HEK293T (cell line): Measurements from ENCODE around the gene NAA20.

Source experiments
- CTCF ChIA-PET: fragments of 350-600 bp; formaldehyde crosslinking; extraction: SDS; loops from one replicate; lab custom pipeline; 2021; ENCODE audit warnings: antibody characterized with exemption, inconsistent platforms; lab: Yijun Ruan, JAX
- POLR2A ChIA-PET: fragments of 350-600 bp; formaldehyde crosslinking; extraction: SDS; loops from one replicate; lab custom pipeline; 2020; ENCODE audit warnings: antibody characterized with exemption, inconsistent platforms; lab: Yijun Ruan, JAX
- DNase-seq: peaks from one replicate; pipeline ENCODE4 v3.0.0; 2012; ENCODE audit warnings: mixed read lengths; ENCODE audit errors: extremely low spot score
- ARNT ChIP-seq: fragments of 450-650 bp; IDR thresholded peaks from 2 replicates; pipeline ENCODE4 v1.6.1; 2017; ENCODE audit warnings: mild to moderate bottlenecking
- BHLHE40 ChIP-seq: fragments of 450-650 bp; IDR thresholded peaks from 2 replicates; pipeline ENCODE4 v1.6.1; 2016; ENCODE audit warnings: mild to moderate bottlenecking, moderate library complexity, borderline replicate concordance
- CTBP1 ChIP-seq: fragments of 450-650 bp; IDR thresholded peaks from 2 replicates; pipeline ENCODE4 v1.6.1; 2016; ENCODE audit warnings: borderline replicate concordance
- ELF4 ChIP-seq: fragments of 450-650 bp; IDR thresholded peaks from 2 replicates; pipeline ENCODE4 v1.6.1; 2017; ENCODE audit warnings: antibody characterized with exemption
- FOXA1 ChIP-seq: fragments of 450-650 bp; IDR thresholded peaks from 2 replicates; pipeline ENCODE4 v1.6.1; 2016; ENCODE audit warnings: mild to moderate bottlenecking
- FOXK2 ChIP-seq: fragments of 450-650 bp; IDR thresholded peaks from 2 replicates; pipeline ENCODE4 v1.6.1; 2016; ENCODE audit warnings: mild to moderate bottlenecking
- FOXM1 ChIP-seq: fragments of 450-650 bp; IDR thresholded peaks from 2 replicates; pipeline ENCODE4 v1.6.1; 2017; ENCODE audit warnings: mild to moderate bottlenecking, borderline replicate concordance
- HDGF ChIP-seq: fragments of 450-650 bp; IDR thresholded peaks from 2 replicates; pipeline ENCODE4 v1.6.1; 2017; ENCODE audit warnings: antibody characterized with exemption, borderline replicate concordance
- L3MBTL2 ChIP-seq: fragments of 450-650 bp; conservative IDR thresholded peaks from 2 replicates; pipeline ENCODE4 v1.6.1; 2016; ENCODE audit warnings: mild to moderate bottlenecking
- LEF1 ChIP-seq: fragments of 450-650 bp; IDR thresholded peaks from 2 replicates; pipeline ENCODE4 v1.6.1; 2017; ENCODE audit warnings: mild to moderate bottlenecking, borderline replicate concordance
- NFRKB ChIP-seq: fragments of 450-650 bp; IDR thresholded peaks from 2 replicates; pipeline ENCODE4 v1.6.1; 2016; ENCODE audit warnings: mild to moderate bottlenecking, moderate library complexity
- PKNOX1 ChIP-seq: fragments of 450-650 bp; IDR thresholded peaks from 2 replicates; pipeline ENCODE4 v1.6.1; 2016
- SP1 ChIP-seq: fragments of 450-650 bp; IDR thresholded peaks from 2 replicates; pipeline ENCODE4 v1.6.1; 2017
- SUZ12 ChIP-seq: fragments of 450-650 bp; IDR thresholded peaks from 2 replicates; pipeline ENCODE4 v1.6.1; 2016; ENCODE audit warnings: mild to moderate bottlenecking
- TARDBP ChIP-seq: fragments of 450-650 bp; IDR thresholded peaks from 2 replicates; pipeline ENCODE4 v1.6.1; 2016
- ZNF384 ChIP-seq: fragments of 450-650 bp; IDR thresholded peaks from 2 replicates; pipeline ENCODE4 v1.6.1; 2016

Gene NAA20

GRCh38 chr20:20014659-20015058 is 2.5 kb upstream of the NAA20 start:
- no peak for DNase-seq
- ChIA-PET CTCF (no interaction called here), POLR2A (no interaction called here)
- no peak for TF ChIP-seq SP1
- no peak for TF ChIP-seq FOXA1
- no peak for TF ChIP-seq SUZ12
- no peak for TF ChIP-seq BHLHE40
- no peak for TF ChIP-seq PKNOX1
- TF ChIP-seq ELF4: no peak
- no peak for TF ChIP-seq L3MBTL2
- no peak for TF ChIP-seq NFRKB
- no peak for TF ChIP-seq CTBP1
- TF ChIP-seq HDGF: no peak
- no peak for TF ChIP-seq FOXM1
- no peak for TF ChIP-seq ZNF384
- no peak for TF ChIP-seq LEF1

GRCh38 chr20:20017844-20018185 is 653 bp downstream of the NAA20 start:
- TF ChIP-seq LEF1: no peak
- no peak for TF ChIP-seq SUZ12
- no peak for TF ChIP-seq HDGF
- TF ChIP-seq PKNOX1: no peak
- no peak for TF ChIP-seq SP1
- ChIA-PET CTCF (no interaction called here), POLR2A (interaction anchor here (1.0 to 2.5 kb wide), 5 partner anchors 9 to 260 kb away, joined by 3 to 9 read pairs (median 5); partner anchors contain the start of genes CFAP61, CRNKL1 and RIN2)
- DNase-seq: no peak

DNA sequence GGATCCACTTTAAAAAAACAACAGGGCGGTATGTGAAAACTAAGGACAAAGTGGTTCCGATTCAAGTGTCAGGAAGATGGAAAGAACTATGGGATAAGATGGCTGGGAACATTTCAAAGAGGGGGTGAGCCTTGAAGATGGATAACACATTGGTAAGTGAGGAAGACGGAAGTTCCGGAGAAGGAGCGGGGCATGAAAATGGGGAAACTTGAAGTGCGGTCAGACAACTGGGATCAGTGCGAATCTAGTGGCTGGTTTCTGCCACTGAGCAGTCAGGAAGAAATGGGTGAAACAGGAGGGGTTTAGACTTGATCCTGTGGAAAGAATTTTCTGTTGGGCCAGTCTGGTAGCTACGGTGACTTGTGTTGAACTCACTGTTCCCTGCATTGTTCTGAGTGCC is 1.2 kb downstream of the NAA20 start:
- POLR2A ChIA-PET: interaction anchor here (1.0 to 2.5 kb wide), 3 partner anchors 9 to 34 kb away, joined by 3 to 9 read pairs (median 7); partner anchors contain the start of genes CFAP61 and CRNKL1
- DNase-seq: no peak
- CTCF ChIA-PET: no interaction called here
- TF ChIP-seq PKNOX1 (no peak), TARDBP (no peak), SP1 (no peak), ARNT (no peak), L3MBTL2 (no peak), BHLHE40 (no peak), FOXM1 (no peak)

DNA sequence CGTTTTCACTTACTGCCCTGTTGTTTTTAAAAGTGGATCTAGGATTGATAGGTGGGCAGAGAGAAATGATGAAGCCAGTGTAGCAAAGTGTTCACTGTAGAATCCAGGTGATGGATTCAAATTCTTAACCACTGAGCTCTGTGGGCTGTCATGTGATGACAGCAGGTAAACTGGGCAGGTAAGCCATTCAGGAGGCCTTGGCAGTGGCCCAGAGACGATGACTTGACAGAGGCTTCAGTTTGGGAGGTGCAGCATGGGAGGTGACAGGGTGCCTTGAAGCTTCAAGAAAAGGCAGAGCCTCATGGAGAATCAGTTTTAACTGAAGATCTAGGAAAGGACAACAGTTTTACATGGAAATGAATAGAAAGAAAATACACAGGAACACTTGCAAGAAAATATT is 2.0 kb downstream of the NAA20 start:
- ChIA-PET POLR2A (no interaction called here), CTCF (no interaction called here)

GRCh38 chr20:20020908-20021307 is 3.7 kb downstream of the NAA20 start:
- ChIA-PET POLR2A (interaction anchor here (1.1 kb wide), 1 partner anchor 32 kb away, joined by 4 read pairs; the partner anchor contains the start of genes CFAP61 and CRNKL1), CTCF (interaction anchor here (0.7 kb wide), 1 partner anchor 34 kb away, joined by 3 read pairs; no protein-coding TSS in a partner anchor)
- TF ChIP-seq FOXK2 (no peak), PKNOX1 (no peak), ZNF384 (no peak), FOXA1 (no peak), HDGF (no peak), FOXM1 (no peak), ELF4 (no peak), SP1 (no peak), CTBP1 (no peak), L3MBTL2 (no peak), BHLHE40 (no peak), LEF1 (no peak), NFRKB (no peak), ARNT (no peak)
- DNase-seq: no peak

More for the DNA sequence above, 2.0 kb downstream of the NAA20 start:
- no peak for DNase-seq
- TF ChIP-seq TARDBP (no peak), ZNF384 (no peak), FOXM1 (no peak), ELF4 (no peak), L3MBTL2 (no peak), FOXA1 (no peak), CTBP1 (no peak), SUZ12 (no peak), ARNT (no peak)

DNA sequence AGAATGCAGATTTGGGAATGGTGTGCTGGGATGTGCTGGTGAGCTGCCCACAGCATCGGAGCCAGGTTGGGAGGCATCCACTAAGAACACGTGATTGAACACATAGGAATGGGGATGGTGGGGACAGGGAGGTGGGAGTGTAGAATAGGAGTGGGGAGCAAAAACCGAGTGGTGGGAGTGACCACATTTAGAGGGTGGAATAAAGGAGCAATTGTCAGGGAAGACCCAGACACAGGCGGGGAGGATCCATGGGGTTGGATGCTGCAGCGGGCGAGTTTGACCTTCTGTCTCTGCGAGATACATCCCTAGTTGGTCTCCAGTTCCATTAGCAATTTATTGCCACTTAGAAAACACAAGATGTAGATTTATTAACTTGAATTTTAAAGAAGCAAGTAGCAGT is 4.7 kb downstream of the NAA20 start:
- ChIA-PET CTCF (no interaction called here), POLR2A (no interaction called here)
- TF ChIP-seq PKNOX1: no peak
- TF ChIP-seq BHLHE40: no peak
- no peak for TF ChIP-seq NFRKB
- no peak for TF ChIP-seq LEF1
- TF ChIP-seq SP1: no peak
- no peak for TF ChIP-seq CTBP1
- TF ChIP-seq FOXM1: no peak
- no peak for TF ChIP-seq ZNF384
- no peak for TF ChIP-seq ARNT
- TF ChIP-seq SUZ12: no peak
- TF ChIP-seq ELF4: no peak
- no peak for TF ChIP-seq HDGF
- TF ChIP-seq TARDBP: no peak
- TF ChIP-seq L3MBTL2: no peak
- no peak for TF ChIP-seq FOXK2
- no peak for DNase-seq
